PFSK-1 (cell line): Measurements from ENCODE around the gene CREB3L1.

Source experiments
- FOXP2 ChIP-seq: optimal IDR thresholded peaks from 2 replicates; pipeline ENCODE3; 2011; ENCODE audit warnings: borderline replicate concordance, control low read depth, inconsistent platforms; ENCODE audit not compliant: insufficient read depth; ENCODE audit errors: extremely low read length, extremely low read depth
- POLR2AphosphoS5 ChIP-seq: IDR thresholded peaks from 2 replicates; pipeline ENCODE4 v1.6.1; 2012; ENCODE audit warnings: low read depth, mild to moderate bottlenecking, control low read depth, low read length, moderate library complexity

- no peak for TF ChIP-seq POLR2AphosphoS5
- TF ChIP-seq FOXP2 = no peak
These were observed 9.5 kb upstream of the CREB3L1 start for GRCh38 chr11:46267930-46268329.
